ENCODE measurements around the gene GTPBP3. TPM values are rescaled to one million over a fixed set of nuclear protein-coding genes. Genes with fewer than 3 reads are reported as not detected.

Gene GTPBP3
- total RNA-seq, 3 donors from 2014 or later, result 96.4 to 122 (median 106) TPM

- DNase-seq (no peak), ATAC-seq (no peak)
- H3K27me3 Mint-ChIP-seq (ENCODE audit: low read depth), result peaks cover 2% of the 10 kb centered on the region
- H3K9me3 Mint-ChIP-seq, result no peaks in the 10 kb centered on the region
- H3K4me3 Mint-ChIP-seq, result peak overlapping the region; percentile 13
- peaks cover 17% of the 10 kb centered on the region for H3K4me1 Mint-ChIP-seq (ENCODE audit: low read depth)
- no peaks in the 10 kb centered on the region for H3K36me3 Mint-ChIP-seq (ENCODE audit: insufficient read depth)
Measured at GRCh38 chr19:17329366-17330261, 7.7 kb upstream of the GTPBP3 start.

DNA sequence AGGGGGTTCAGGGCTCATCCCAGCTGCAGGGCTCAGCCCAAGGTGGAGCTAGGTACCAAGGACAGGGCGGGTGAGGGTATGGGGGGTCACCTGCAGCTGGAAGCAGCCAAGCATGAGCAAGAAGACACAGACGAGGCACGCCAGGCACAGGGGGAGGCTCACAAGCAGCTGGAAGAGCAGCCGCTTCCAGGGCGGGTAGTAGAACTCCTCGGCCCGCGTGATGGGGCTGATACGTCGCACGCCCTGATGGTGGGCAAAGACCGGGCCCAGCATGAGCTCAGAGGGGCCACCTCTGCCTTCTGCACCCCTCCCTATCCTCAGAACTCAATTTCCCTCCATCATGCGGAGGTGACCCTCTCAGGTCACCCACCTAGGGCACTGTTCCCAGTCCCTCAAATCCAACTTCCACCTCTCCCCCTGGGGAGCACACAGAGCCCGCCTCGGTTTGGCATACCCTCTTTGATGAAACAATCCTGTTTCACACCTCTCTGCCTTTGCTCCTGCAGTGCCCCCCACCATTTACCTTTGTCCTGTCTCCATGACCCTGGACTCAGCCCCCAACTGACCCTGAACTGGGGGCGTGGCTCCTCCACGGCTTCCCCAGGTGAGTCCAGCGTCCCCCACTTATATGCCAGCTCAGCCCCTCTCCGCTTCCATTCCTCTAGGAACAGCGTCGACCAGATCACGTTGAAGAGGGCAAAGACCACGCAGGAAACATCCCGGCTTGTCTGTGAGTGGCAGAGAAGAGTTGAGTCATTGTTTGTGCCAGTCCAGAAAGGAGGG is 6.9 kb upstream of the GTPBP3 start:
- Mint-ChIP-seq H3K27me3 (ENCODE audit: low read depth) (peaks cover 2% of the 10 kb centered on the region), H3K4me3 (peak overlapping the region; percentile 42), H3K4me1 (ENCODE audit: low read depth) (peaks cover 23% of the 10 kb centered on the region), H3K36me3 (ENCODE audit: insufficient read depth) (no peaks in the 10 kb centered on the region), H3K9me3 (no peaks in the 10 kb centered on the region)
- DNase-seq, result no peak
- no peak for ATAC-seq

DNA sequence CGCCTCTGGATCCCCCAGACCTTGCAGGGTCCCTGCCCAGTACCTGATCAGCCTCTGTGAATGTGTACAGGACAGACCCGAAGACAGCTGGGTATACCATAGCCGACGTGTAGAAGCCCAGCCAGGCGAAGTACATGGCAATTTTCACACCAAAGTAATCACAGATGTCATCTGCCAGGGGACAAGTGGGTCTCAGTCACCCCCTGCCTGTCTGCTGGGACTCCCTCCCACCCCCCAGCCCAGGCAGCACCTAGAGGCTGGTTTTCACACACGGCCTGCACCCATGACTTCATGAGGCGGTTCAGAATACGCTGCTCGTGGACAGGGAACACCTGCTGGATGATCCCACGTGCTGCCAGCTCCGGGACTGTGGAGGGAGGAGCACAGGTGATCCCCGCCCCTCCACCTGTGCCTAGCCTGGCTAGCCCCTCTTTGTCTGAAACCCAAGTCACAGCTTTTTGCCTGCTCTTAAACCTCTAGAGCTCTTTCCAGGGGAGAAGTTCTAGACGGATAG is 6.3 kb upstream of the GTPBP3 start:
- Mint-ChIP-seq H3K36me3 (ENCODE audit: insufficient read depth) (no peaks in the 10 kb centered on the region), H3K4me1 (ENCODE audit: low read depth) (peaks cover 26% of the 10 kb centered on the region), H3K9me3 (no peaks in the 10 kb centered on the region), H3K4me3 (no peak overlapping the region), H3K27me3 (ENCODE audit: low read depth) (peaks cover 2% of the 10 kb centered on the region)
- ATAC-seq, result no peak
- no peak for DNase-seq

DNA sequence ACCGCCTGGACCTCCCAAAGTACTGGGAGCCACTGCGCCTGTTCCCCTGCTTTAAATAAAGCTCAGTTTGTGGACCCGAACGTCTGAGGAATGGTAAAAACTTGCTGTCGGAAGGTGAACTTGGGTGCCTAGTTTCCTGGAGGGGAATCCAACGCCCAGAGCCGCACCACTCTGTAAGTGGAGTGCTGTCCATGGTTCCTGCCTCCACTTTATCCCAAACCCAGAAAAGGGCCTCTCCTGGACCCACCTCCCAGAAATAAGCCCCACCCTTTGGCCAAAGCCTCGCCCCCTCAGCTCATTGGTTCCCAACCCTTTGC is 5.0 kb upstream of the GTPBP3 start:
- H3K9me3 Mint-ChIP-seq, result no peaks in the 10 kb centered on the region
- no peak overlapping the region for H3K4me3 Mint-ChIP-seq
- peaks cover 2% of the 10 kb centered on the region for H3K27me3 Mint-ChIP-seq (ENCODE audit: low read depth)
- ATAC-seq, result no peak
- H3K4me1 Mint-ChIP-seq (ENCODE audit: low read depth), result peaks cover 34% of the 10 kb centered on the region
- DNase-seq, result no peak
- no peaks in the 10 kb centered on the region for H3K36me3 Mint-ChIP-seq (ENCODE audit: insufficient read depth)

DNA sequence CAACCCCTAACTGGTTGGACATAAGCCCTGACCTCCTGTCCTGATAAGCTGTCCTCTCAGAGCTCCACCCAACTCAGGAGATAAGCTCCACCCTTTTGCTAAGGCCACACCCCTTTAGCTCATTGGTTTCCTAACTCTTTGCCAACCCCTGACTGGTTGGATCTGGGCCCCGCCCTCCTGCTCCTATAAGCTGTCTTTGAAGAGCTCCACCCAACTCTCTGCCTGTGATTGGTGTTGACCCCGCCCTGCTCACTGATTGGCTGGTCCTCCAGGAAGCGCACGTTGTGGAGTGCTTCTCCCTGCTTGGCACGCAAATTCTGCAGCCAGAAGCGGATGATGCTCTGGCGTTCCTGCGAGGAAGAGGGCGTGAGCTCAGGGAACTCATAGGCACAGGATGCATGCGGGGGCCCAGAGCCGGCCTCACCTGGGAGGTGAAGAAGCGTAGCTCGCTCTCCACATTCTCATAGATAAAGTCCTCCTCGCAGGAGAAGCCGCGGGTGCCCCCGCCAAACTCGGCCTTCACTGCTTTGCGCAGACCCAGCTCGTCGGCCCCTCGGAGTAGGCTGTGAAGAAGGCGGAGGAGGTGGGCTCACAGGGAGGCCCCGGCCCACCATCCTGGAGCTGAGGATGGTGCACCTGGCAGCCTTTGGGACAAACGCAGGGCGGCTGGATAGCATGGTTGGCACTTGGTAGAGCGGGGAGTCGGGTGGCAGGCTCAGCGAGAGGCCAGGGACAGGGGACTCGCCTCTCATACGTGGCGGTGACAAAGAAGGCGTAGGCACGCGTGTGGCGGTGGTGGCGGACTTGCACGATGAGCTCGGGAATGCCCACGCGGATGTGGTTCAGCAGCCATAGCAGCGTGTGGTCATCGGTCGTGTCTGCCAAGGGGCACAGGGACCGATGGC is 4.4 kb upstream of the GTPBP3 start:
- DNase-seq (no peak), ATAC-seq (no peak)
- Mint-ChIP-seq H3K36me3 (ENCODE audit: insufficient read depth) (no peaks in the 10 kb centered on the region), H3K9me3 (no peaks in the 10 kb centered on the region), H3K4me1 (ENCODE audit: low read depth) (peaks cover 35% of the 10 kb centered on the region), H3K27me3 (ENCODE audit: low read depth) (peaks cover 2% of the 10 kb centered on the region), H3K4me3 (no peak overlapping the region)

DNA sequence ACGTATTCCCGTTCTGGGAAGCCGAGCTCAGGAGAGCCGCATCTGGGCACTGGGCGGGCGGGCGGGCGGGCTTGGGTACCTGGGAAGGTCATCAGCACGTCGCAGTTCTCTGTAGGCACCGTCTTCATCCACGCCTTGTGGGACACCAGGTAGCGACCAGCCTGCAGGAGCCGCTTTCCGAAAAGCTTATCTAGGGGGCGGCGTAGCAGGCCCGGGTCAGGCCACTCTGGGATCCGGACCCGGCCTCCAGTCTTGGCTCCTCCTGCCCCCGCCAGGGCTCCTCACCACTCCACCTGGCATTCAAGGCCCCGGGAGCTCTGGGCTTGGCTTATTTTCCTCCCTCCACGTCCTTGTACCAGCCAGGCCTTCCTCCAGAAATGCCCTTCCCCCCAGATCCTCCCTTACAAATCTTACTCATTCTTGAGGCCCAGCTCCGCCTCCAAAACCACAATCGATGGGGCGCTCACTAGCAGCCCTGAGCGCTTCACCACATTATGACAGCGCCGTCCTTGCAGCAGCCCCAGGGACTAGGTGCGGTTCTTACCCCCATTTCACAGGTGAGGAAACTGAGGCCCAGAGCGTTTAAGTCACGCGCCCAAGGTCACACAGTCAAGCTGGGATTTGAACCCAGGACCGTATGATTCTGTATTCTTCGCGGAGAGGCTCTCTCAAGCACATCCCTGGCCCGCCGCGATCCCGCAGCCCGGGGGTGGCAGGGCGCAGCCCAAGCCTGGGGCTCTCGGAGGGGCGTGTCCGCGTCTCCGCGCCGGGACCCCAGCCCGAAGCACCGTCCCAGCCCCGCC is 3.5 kb upstream of the GTPBP3 start:
- H3K9me3 Mint-ChIP-seq, result no peaks in the 10 kb centered on the region
- peak; percentile 72 for DNase-seq
- peak overlapping the region; percentile 82 for H3K4me3 Mint-ChIP-seq
- ATAC-seq, result peak; percentile 51 to 53
- H3K36me3 Mint-ChIP-seq (ENCODE audit: insufficient read depth), result no peaks in the 10 kb centered on the region
- peaks cover 2% of the 10 kb centered on the region for H3K27me3 Mint-ChIP-seq (ENCODE audit: low read depth)
- peaks cover 40% of the 10 kb centered on the region for H3K4me1 Mint-ChIP-seq (ENCODE audit: low read depth)

- peak; percentile 61 to 62 for ATAC-seq
- Mint-ChIP-seq H3K4me3 (peak within 1 kb of the TSS; percentile 82), H3K4me1 (ENCODE audit: low read depth) (peaks cover 39% of the 10 kb centered on the region)
Measured at GRCh38 chr19:17334414-17335409, 2.6 kb upstream of the GTPBP3 start, which contains the start of gene ANO8. ANO8 (minus strand) TSS chr19:17334855; CDS start chr19:17334670, 185 bp downstream.

DNA sequence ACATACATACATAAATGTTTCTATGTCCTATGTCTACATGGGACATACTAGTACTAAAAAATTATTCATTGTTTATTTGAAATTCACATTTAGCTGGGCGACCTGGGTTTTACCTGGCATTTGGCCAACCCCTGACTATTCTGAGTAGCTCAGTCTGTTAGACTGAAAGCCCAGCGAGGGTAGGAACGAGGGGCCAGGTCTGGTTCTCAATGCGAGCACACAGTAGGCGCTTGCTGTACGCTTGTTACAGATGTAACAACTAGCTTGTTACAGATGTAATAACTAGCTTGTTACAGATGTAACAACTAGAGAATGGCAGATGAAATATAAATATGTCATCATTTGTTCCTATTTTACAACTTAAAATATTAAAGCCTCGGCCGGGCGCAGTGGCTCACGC is 1.8 kb upstream of the GTPBP3 start:
- H3K36me3 Mint-ChIP-seq (ENCODE audit: insufficient read depth), result no peaks in the 10 kb centered on the region
- H3K4me1 Mint-ChIP-seq (ENCODE audit: low read depth), result peaks cover 35% of the 10 kb centered on the region
- DNase-seq (no peak), ATAC-seq (no peak)
- peak overlapping the region; percentile 81 for H3K4me3 Mint-ChIP-seq
- no peaks in the 10 kb centered on the region for H3K9me3 Mint-ChIP-seq
- H3K27me3 Mint-ChIP-seq (ENCODE audit: low read depth), result no peaks in the 10 kb centered on the region

More at GRCh38 chr19:17334414-17335409, 2.6 kb upstream of the GTPBP3 start, which contains the start of gene ANO8:
- H3K9me3 Mint-ChIP-seq, result no peaks in the 10 kb centered on the region
- H3K36me3 Mint-ChIP-seq (ENCODE audit: insufficient read depth), result no peaks in the 10 kb centered on the region
- peak; percentile 93 for DNase-seq
- peaks cover 2% of the 10 kb centered on the region for H3K27me3 Mint-ChIP-seq (ENCODE audit: low read depth)

DNA sequence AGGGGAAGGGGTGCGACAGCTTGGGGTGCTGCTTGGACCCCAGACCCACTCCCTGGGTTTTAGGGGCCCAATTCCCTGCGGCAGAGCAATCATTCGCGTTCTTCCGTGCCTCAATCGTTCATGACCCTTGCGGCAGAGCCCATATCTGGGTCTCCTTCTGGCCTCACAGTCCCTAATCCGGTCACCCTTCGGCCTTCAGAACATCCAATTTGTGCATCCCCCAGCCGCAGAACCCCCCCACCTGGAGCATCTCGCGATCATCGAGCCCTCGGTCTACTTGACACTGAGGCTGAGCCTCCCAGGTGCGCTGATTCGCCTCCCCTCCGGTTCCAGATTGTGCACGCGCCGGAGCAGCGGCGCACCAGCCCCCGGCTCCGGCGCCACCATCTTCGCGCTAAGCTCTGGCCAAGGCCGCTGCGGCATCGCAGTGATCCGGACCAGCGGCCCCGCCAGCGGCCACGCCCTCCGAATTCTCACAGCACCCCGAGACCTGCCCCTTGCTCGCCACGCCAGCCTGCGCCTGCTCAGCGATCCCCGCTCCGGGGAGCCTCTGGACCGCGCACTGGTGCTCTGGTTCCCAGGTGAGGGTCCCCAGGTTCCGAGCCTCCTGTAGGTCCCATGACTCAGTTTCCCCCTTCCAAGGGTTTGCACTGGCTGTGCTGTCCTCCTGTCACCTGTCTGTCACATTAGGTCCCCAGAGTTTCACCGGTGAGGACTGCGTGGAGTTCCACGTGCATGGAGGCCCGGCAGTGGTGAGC is 501 bp downstream of the GTPBP3 start:
- H3K27me3 Mint-ChIP-seq (ENCODE audit: low read depth), result no peaks in the 10 kb centered on the region
- H3K36me3 Mint-ChIP-seq (ENCODE audit: insufficient read depth), result no peaks in the 10 kb centered on the region
- peak; percentile 2 to 6 for ATAC-seq
- H3K4me1 Mint-ChIP-seq (ENCODE audit: low read depth), result peaks cover 33% of the 10 kb centered on the region
- H3K9me3 Mint-ChIP-seq, result no peaks in the 10 kb centered on the region
- H3K4me3 Mint-ChIP-seq, result peak overlapping the region; percentile 85
- no peak for DNase-seq

DNA sequence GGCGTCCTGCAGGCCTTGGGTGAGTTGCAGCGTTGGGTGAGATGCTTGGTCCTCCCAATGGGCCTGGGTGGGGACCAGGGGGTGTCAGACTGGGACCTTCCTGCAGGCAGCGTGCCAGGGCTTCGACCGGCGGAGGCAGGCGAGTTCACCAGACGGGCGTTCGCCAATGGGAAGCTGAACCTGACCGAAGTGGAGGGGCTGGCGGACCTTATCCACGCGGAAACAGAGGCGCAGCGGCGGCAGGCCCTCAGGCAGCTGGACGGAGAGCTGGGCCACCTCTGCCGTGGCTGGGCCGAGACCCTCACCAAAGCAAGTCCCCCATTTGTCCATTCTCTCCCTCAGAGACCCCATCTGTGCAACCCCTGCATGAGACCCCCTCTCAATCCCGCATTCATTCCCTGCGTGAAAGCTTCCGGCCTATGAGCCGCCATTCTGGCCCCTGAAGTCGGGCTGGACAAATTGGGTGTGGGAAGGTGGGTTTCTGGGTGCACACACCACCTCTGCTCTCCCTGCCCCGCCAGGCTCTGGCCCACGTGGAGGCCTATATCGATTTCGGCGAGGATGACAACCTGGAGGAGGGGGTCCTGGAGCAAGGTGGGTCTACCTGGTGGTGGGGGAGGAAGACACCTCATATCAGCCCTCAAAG is 1.2 kb downstream of the GTPBP3 start:
- ATAC-seq, result no peak
- Mint-ChIP-seq H3K4me1 (ENCODE audit: low read depth) (peaks cover 29% of the 10 kb centered on the region), H3K27me3 (ENCODE audit: low read depth) (no peaks in the 10 kb centered on the region), H3K36me3 (ENCODE audit: insufficient read depth) (no peaks in the 10 kb centered on the region), H3K9me3 (no peaks in the 10 kb centered on the region), H3K4me3 (peak overlapping the region; percentile 85)
- no peak for DNase-seq

- Mint-ChIP-seq H3K4me3 (peak overlapping the region; percentile 85), H3K27me3 (ENCODE audit: low read depth) (no peaks in the 10 kb centered on the region), H3K36me3 (ENCODE audit: insufficient read depth) (no peaks in the 10 kb centered on the region), H3K4me1 (ENCODE audit: low read depth) (peaks cover 25% of the 10 kb centered on the region), H3K9me3 (no peaks in the 10 kb centered on the region)
- ATAC-seq (no peak), DNase-seq (no peak)
Measured at GRCh38 chr19:17339088-17339741, 1.9 kb downstream of the GTPBP3 start.
